GM12878 (cell line): Measurements from ENCODE around the gene SRPK2. TPM values are rescaled to one million over a fixed set of nuclear protein-coding genes. Genes with fewer than 3 reads are reported as not detected.

Experiments used
- ATAC-seq: fragments of 200-7000 bp; cut with Tn5 transposase; 3 replicates; pipeline ENCODE4 v1.9.1; 2020; ENCODE audit warnings: mild to moderate bottlenecking, moderate library complexity
- BruUV-seq: library from RNA; stranded (reverse); fragments of 400-500 nt; replicated peaks from 2 replicates; lab custom pipeline; 2021; lab: Mats Ljungman, UMichigan
- CTCF ChIA-PET: fragments of 300-600 bp; sonication (Branson Sonifier 250); formaldehyde crosslinking; extraction: SDS; loops from one replicate; lab custom pipeline; 2021; ENCODE audit warnings: inconsistent platforms; lab: Yijun Ruan, JAX
- POLR2A ChIA-PET: fragments of 350-600 bp; formaldehyde crosslinking; extraction: SDS; loops from one replicate; lab custom pipeline; 2021; ENCODE audit warnings: inconsistent platforms; lab: Charles Lee
- RAD21 ChIA-PET: fragments of 300-600 bp; sonication (Branson Sonifier 250); formaldehyde crosslinking; loops from one replicate; lab custom pipeline; 2023; ENCODE audit warnings: antibody characterized with exemption; ENCODE audit not compliant: unreplicated experiment; lab: Charles Lee
- SMC1A ChIA-PET: fragments of 300-600 bp; sonication (Branson Sonifier 250); formaldehyde crosslinking; loops from one replicate; lab custom pipeline; 2023; ENCODE audit not compliant: unreplicated experiment, uncharacterized antibody; lab: Charles Lee
- DNase-seq: peaks from one replicate; pipeline ENCODE4 v3.0.0-alpha.2; 2011; ENCODE audit warnings: low read depth, low spot score
- FAIRE-seq: peaks from 3 replicates; lab custom pipeline; 2011; peaks lifted over from hg19 to GRCh38; lab: Jason Lieb, UNC
- H2AFZ ChIP-seq: 2 replicates; pipeline ENCODE4 v1.6.0; 2011; ENCODE audit warnings: low read depth, low read length, control low read depth; ENCODE audit not compliant: control insufficient read depth
- H3K27ac ChIP-seq: 2 replicates; pipeline ENCODE4 v1.5.1; 2011; ENCODE audit warnings: control low read depth; ENCODE audit not compliant: control insufficient read depth, insufficient read depth
- H3K27me3 ChIP-seq, 2 experiments: replicated peaks in 1 of 2; 2 replicates each; pipeline versions ENCODE4 v1.6.0 to v1.6.1; 2011; ENCODE audit warnings: low read length in 1 of 2; ENCODE audit not compliant: control insufficient read depth in 2 of 2, insufficient read depth in 2 of 2
- H3K36me3 ChIP-seq, 2 experiments: 2 replicates each; pipeline ENCODE4 v1.5.1; 2011; ENCODE audit warnings: low read length in 1 of 2; ENCODE audit not compliant: control insufficient read depth in 2 of 2, insufficient read depth in 2 of 2
- H3K4me1 ChIP-seq: 2 replicates; pipeline ENCODE4 v1.6.1; 2011; ENCODE audit warnings: mild to moderate bottlenecking, low read length, moderate library complexity, mixed read lengths; ENCODE audit not compliant: control insufficient read depth, insufficient read depth
- H3K4me2 ChIP-seq: 2 replicates; pipeline ENCODE4 v1.6.0; 2011; ENCODE audit warnings: control low read depth; ENCODE audit not compliant: control insufficient read depth, insufficient read depth
- H3K4me3 ChIP-seq: fragments of 200-600 bp; sonication (generic); 2 replicates; pipeline ENCODE4 v1.5.1; 2016
- H3K79me2 ChIP-seq: 2 replicates; pipeline ENCODE4 v1.6.0; 2011; ENCODE audit warnings: low read length; ENCODE audit not compliant: control insufficient read depth, insufficient read depth
- H3K9ac ChIP-seq: 2 replicates; pipeline ENCODE4 v1.8.0; 2011; ENCODE audit warnings: low read length, control low read depth, mixed read lengths; ENCODE audit not compliant: control insufficient read depth, insufficient read depth
- H3K9me3 ChIP-seq: replicated peaks from 3 replicates; pipeline ENCODE4 v1.5.1; 2011; ENCODE audit warnings: mild to moderate bottlenecking, low read length; ENCODE audit not compliant: control insufficient read depth, insufficient read depth
- H4K20me1 ChIP-seq: 2 replicates; pipeline ENCODE4 v1.6.0; 2011; ENCODE audit not compliant: control insufficient read depth, insufficient read depth
- BCLAF1 ChIP-seq: fragments of 450-650 bp; IDR thresholded peaks from 2 replicates; pipeline ENCODE4 v1.6.1; 2017; ENCODE audit warnings: antibody characterized with exemption, mild to moderate bottlenecking, moderate library complexity
- ESRRA ChIP-seq: IDR thresholded peaks from 2 replicates; pipeline ENCODE4 v1.6.1; 2012; ENCODE audit warnings: mild to moderate bottlenecking, low read length, improper control_type of control experiment
- IKZF1 ChIP-seq: fragments of 450-650 bp; conservative IDR thresholded peaks from 2 replicates; pipeline ENCODE4 v1.6.1; 2017; ENCODE audit warnings: antibody characterized with exemption, mild to moderate bottlenecking
- RAD21 ChIP-seq: IDR thresholded peaks from 2 replicates; pipeline ENCODE4 v1.6.1; 2011; ENCODE audit warnings: mild to moderate bottlenecking, low read depth, low read length, moderate library complexity; ENCODE audit not compliant: insufficient read depth
- in situ Hi-C: fragments of 300-500 bp; cut with MboI; formaldehyde crosslinking; loops from 9 replicates; pipeline ENCODE4 v1.14.3; 2018; ENCODE audit warnings: mixed read lengths
- intact Hi-C: fragments of 100-400 bp; cut with micrococcal nuclease; formaldehyde crosslinking; loops from one replicate; pipeline ENCODE4 v1.14.2; 2022; ENCODE audit not compliant: unreplicated experiment
- polyA plus RNA-seq, 11 experiments: library from polyadenylated mRNA; depleted of rRNA in 4 of 11; unstranded in 6 of 11; stranded (reverse) in 5 of 11; fragments of >200 nt; fragmentation: Nextera tagmentation in 4 of 11; fragmentation: Illumina TruSeq in 1 of 11; extraction: Ambion mirVana in 4 of 11; extraction: Trizol in 1 of 11; gene quantifications; 1 replicate in 1 of 11; 2 replicates in 10 of 11; pipeline versions ENCODE4 v1.2.1 to v1.2.3, GENCODE V29; 2011 to 2016; ENCODE audit warnings: inconsistent platforms in 2 of 11, missing spikeins in 2 of 11, low read depth in 1 of 11
- total RNA-seq, 4 experiments: library from RNA; depleted of rRNA in 3 of 4; stranded (reverse); fragments of >200 nt in 3 of 4; fragmentation: Illumina TruSeq in 1 of 4; extraction: Trizol in 1 of 4; gene quantifications; 2 replicates each; pipeline versions ENCODE4 v1.2.1 to v1.2.3, GENCODE V29; 2013 to 2021
- TF ChIP-seq, protein P1 (sequence below): fragments of 450-650 bp; formaldehyde crosslinking; IDR thresholded peaks from 2 replicates; pipeline ENCODE4 v1.5.0; 2022; ENCODE audit warnings: mild to moderate bottlenecking, missing genetic modification characterization

Gene SRPK2
- total and polyA plus RNA-seq, 10 of the 15 experiments (the other 5 are each of a cell fraction or from before 2014, with no cell fraction given): 13.2 to 32.8 (median 24.5) TPM

- BruUV-seq: no TSS peak
- RAD21 ChIA-PET: interaction anchor here (1.0 kb wide), 1 partner anchor 9 kb away, joined by 3 read pairs; no protein-coding TSS in a partner anchor
- intact Hi-C loops: no loop called here
- no peak for FAIRE-seq
- no peaks in the 10 kb centered on the region; the same call in 2 of the 3 replicates for H3K9me3 ChIP-seq
- TF ChIP-seq ESRRA (no peak), IKZF1 (no peak), BCLAF1 (no peak), RAD21 (no peak)
- TF ChIP-seq, protein P1, sequence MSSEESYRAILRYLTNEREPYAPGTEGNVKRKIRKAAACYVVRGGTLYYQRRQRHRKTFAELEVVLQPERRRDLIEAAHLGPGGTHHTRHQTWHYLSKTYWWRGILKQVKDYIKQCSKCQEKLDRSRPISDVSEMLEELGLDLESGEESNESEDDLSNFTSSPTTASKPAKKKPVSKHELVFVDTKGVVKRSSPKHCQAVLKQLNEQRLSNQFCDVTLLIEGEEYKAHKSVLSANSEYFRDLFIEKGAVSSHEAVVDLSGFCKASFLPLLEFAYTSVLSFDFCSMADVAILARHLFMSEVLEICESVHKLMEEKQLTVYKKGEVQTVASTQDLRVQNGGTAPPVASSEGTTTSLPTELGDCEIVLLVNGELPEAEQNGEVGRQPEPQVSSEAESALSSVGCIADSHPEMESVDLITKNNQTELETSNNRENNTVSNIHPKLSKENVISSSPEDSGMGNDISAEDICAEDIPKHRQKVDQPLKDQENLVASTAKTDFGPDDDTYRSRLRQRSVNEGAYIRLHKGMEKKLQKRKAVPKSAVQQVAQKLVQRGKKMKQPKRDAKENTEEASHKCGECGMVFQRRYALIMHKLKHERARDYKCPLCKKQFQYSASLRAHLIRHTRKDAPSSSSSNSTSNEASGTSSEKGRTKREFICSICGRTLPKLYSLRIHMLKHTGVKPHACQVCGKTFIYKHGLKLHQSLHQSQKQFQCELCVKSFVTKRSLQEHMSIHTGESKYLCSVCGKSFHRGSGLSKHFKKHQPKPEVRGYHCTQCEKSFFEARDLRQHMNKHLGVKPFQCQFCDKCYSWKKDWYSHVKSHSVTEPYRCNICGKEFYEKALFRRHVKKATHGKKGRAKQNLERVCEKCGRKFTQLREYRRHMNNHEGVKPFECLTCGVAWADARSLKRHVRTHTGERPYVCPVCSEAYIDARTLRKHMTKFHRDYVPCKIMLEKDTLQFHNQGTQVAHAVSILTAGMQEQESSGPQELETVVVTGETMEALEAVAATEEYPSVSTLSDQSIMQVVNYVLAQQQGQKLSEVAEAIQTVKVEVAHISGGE (CRISPR knock-in tag): no peak
- in situ Hi-C loops: no loop called here
- no peak overlapping the region for H3K27ac ChIP-seq
- H2AFZ ChIP-seq: no peak overlapping the region
- no peak overlapping the region for H3K9ac ChIP-seq
- H3K4me3 ChIP-seq: no peak overlapping the region
- H4K20me1 ChIP-seq: no peaks in the 10 kb centered on the region
- no peaks in the 10 kb centered on the region for H3K36me3 ChIP-seq
- no peak overlapping the region for H3K4me2 ChIP-seq
- H3K4me1 ChIP-seq: no peaks in the 10 kb centered on the region
- DNase-seq: no peak
- CTCF ChIA-PET: interaction anchor here (1.1 kb wide), 1 partner anchor 20 kb away, joined by 3 read pairs; no protein-coding TSS in a partner anchor
- no peak for ATAC-seq
- SMC1A ChIA-PET: interaction anchor here (1.0 kb wide), 1 partner anchor 8 kb away, joined by 3 read pairs; no protein-coding TSS in a partner anchor
- H3K27me3 ChIP-seq: no peaks in the 10 kb centered on the region
- POLR2A ChIA-PET: no interaction called here
- H3K79me2 ChIP-seq: no peaks in the 10 kb centered on the region
Observed at GRCh38 chr7:105246679-105247078, 142.0 kb downstream of the SRPK2 start.
